Measurements from ENCODE around the gene EFHC1.

- TF ChIP-seq CTCF (conservative IDR thresholded peaks at IDR 0.05) = no peak
- TF ChIP-seq ZFX (IDR thresholded peaks at IDR 0.05) = no peak
Measured at GRCh38 chr6:52493669-52494068, 73.5 kb downstream of the EFHC1 start.
